Endothelial cell of umbilical vein (primary cell): ENCODE measurements around the gene CALN1. TPM values are rescaled to one million over a fixed set of nuclear protein-coding genes. Genes with fewer than 3 reads are reported as not detected.

Experiments used
- BruUV-seq: library from RNA; stranded (reverse); fragments of 400-500 nt; replicated peaks from 2 replicates; lab custom pipeline; 2021; lab: Mats Ljungman, UMichigan
- CTCF ChIA-PET: fragments of 300-600, 350-600 bp; sonication (Branson Sonifier 250); formaldehyde crosslinking; loops from one replicate; lab custom pipeline; 2021; ENCODE audit warnings: antibody characterized with exemption, inconsistent platforms; lab: Charles Lee
- POLR2A ChIA-PET: fragments of 300-600, 350-600 bp; sonication (Branson Sonifier 250); formaldehyde crosslinking; loops from one replicate; lab custom pipeline; 2021; ENCODE audit warnings: antibody characterized with exemption, inconsistent platforms; lab: Charles Lee
- DNase-seq: peaks from one replicate; pipeline ENCODE4 v3.0.0-alpha.2; 2011; ENCODE audit warnings: low read depth, low spot score
- FAIRE-seq: peaks from 2 replicates; lab custom pipeline; 2011; peaks lifted over from hg19 to GRCh38; lab: Jason Lieb, UNC
- H2AFZ ChIP-seq: 2 replicates; pipeline ENCODE4 v1.6.0; 2012; ENCODE audit warnings: low read depth, low read length, control low read depth, inconsistent platforms
- H3K27ac ChIP-seq: 2 replicates; pipeline ENCODE4 v1.5.1; 2011; ENCODE audit warnings: low read depth, mild to moderate bottlenecking, control low read depth, low read length, moderate library complexity; ENCODE audit not compliant: insufficient read depth
- H3K27me3 ChIP-seq, 2 experiments: 2 replicates each; pipeline versions ENCODE4 v1.6.0 to v1.6.1; 2011; ENCODE audit warnings: low read length in 2 of 2, mixed read lengths in 1 of 2; ENCODE audit not compliant: control insufficient read depth in 2 of 2, insufficient read depth in 2 of 2
- H3K36me3 ChIP-seq, 2 experiments: 2 replicates in 1 of 2; 3 replicates in 1 of 2; pipeline ENCODE4 v1.5.1; 2011; ENCODE audit warnings: low read length in 2 of 2, mild to moderate bottlenecking in 1 of 2, moderate library complexity in 1 of 2; ENCODE audit not compliant: control insufficient read depth in 2 of 2, insufficient read depth in 2 of 2; ENCODE audit errors: extremely low read depth in 1 of 2
- H3K4me1 ChIP-seq: 3 replicates; pipeline ENCODE4 v1.5.1; 2011; ENCODE audit warnings: mild to moderate bottlenecking, low read length; ENCODE audit not compliant: control insufficient read depth, insufficient read depth; ENCODE audit errors: extremely low read depth
- H3K4me2 ChIP-seq: 2 replicates; pipeline ENCODE4 v1.6.1; 2011; ENCODE audit warnings: low read length, control low read depth, mixed read lengths; ENCODE audit not compliant: insufficient read depth
- H3K4me3 ChIP-seq, 3 experiments: fragments of 200-600 bp in 1 of 3; sonication (generic), shearing (Covaris generic) in 1 of 3; replicated peaks in 1 of 3; 2 replicates each; pipeline ENCODE4 v1.5.1; 2011 to 2016; ENCODE audit warnings: control low read depth in 3 of 3, low read length in 3 of 3, mild to moderate bottlenecking in 2 of 3, inconsistent platforms in 1 of 3, low read depth in 1 of 3, moderate library complexity in 1 of 3; ENCODE audit not compliant: insufficient read depth in 1 of 3
- H3K79me2 ChIP-seq: 2 replicates; pipeline ENCODE4 v1.6.0; 2012; ENCODE audit warnings: low read length, inconsistent platforms; ENCODE audit not compliant: control insufficient read depth, insufficient read depth
- H3K9ac ChIP-seq: replicated peaks from 2 replicates; pipeline ENCODE3; 2011; ENCODE audit warnings: low read length, control low read depth; ENCODE audit not compliant: insufficient read depth; ENCODE audit errors: extremely low read depth
- H3K9me1 ChIP-seq: replicated peaks from 3 replicates; pipeline ENCODE4 v1.6.0; 2011; ENCODE audit warnings: mild to moderate bottlenecking, low read length; ENCODE audit not compliant: control insufficient read depth, insufficient read depth; ENCODE audit errors: extremely low read depth
- H3K9me3 ChIP-seq: replicated peaks from 2 replicates; pipeline ENCODE4 v1.5.1; 2012; ENCODE audit warnings: low read length, inconsistent platforms; ENCODE audit not compliant: control insufficient read depth, insufficient read depth
- H4K20me1 ChIP-seq: replicated peaks from 2 replicates; pipeline ENCODE3; 2011; ENCODE audit warnings: mild to moderate bottlenecking, low read length; ENCODE audit not compliant: control insufficient read depth, insufficient read depth; ENCODE audit errors: extremely low read depth
- CTCF ChIP-seq, 2 donors: IDR thresholded peaks; 1 replicate in 1 of 2; 2 replicates in 1 of 2; pipeline ENCODE4 v1.5.1; 2011; ENCODE audit warnings: low read length in 2 of 2, mild to moderate bottlenecking in 2 of 2, moderate library complexity in 2 of 2, control low read depth in 1 of 2, inconsistent platforms in 1 of 2, low read depth in 1 of 2; ENCODE audit not compliant: insufficient read depth in 1 of 2; ENCODE audit errors: extremely low read depth in 1 of 2
- EZH2 ChIP-seq: IDR thresholded peaks from 2 replicates; pipeline ENCODE4 v1.6.1; 2012; ENCODE audit warnings: borderline replicate concordance, low read depth, mild to moderate bottlenecking, moderate library complexity, low read length, inconsistent platforms; ENCODE audit not compliant: severe bottlenecking
- FOS ChIP-seq: IDR thresholded peaks from 2 replicates; pipeline ENCODE4 v1.6.1; 2011; ENCODE audit warnings: mild to moderate bottlenecking, low read length, moderate library complexity, borderline replicate concordance; ENCODE audit not compliant: insufficient read depth
- GATA2 ChIP-seq: IDR thresholded peaks from 2 replicates; pipeline ENCODE4 v1.7.0; 2011; ENCODE audit warnings: low read depth, mild to moderate bottlenecking, moderate library complexity, mixed read lengths, low read length; ENCODE audit not compliant: insufficient read length, insufficient read depth
- JUN ChIP-seq: IDR thresholded peaks from 2 replicates; pipeline ENCODE4 v1.6.1; 2011; ENCODE audit warnings: borderline replicate concordance, low read depth; ENCODE audit not compliant: insufficient read length, insufficient read depth
- MAX ChIP-seq: IDR thresholded peaks from 2 replicates; pipeline ENCODE4 v1.6.1; 2011; ENCODE audit not compliant: insufficient read depth, insufficient read length
- MYC ChIP-seq: IDR thresholded peaks from one replicate; pipeline ENCODE4 v1.6.1; 2011; ENCODE audit warnings: mild to moderate bottlenecking, low read depth, low read length
- POLR2A ChIP-seq: IDR thresholded peaks from 2 replicates; pipeline ENCODE4 v1.6.1; 2012; ENCODE audit warnings: low read depth, mild to moderate bottlenecking, control low read depth, low read length
- POLR2AphosphoS5 ChIP-seq: IDR thresholded peaks from 2 replicates; pipeline ENCODE4 v1.6.1; 2012; ENCODE audit warnings: low read depth, mild to moderate bottlenecking, control low read depth, low read length, moderate library complexity; ENCODE audit not compliant: insufficient read depth
- dilution Hi-C: fragments of 300-500 bp; cut with MboI; formaldehyde crosslinking; loops from one replicate; pipeline ENCODE4 v1.15.0; 2019; ENCODE audit warnings: low sequenced_read_pairs; ENCODE audit not compliant: extremely low pct_ligation_motif_present
- intact Hi-C: fragments of 100-400 bp; cut with micrococcal nuclease; formaldehyde crosslinking; loops from one replicate; pipeline ENCODE4 v1.10.0; 2022
- polyA plus RNA-seq, 4 experiments: library from polyadenylated mRNA; depleted of rRNA in 3 of 4; stranded (reverse) in 3 of 4; unstranded in 1 of 4; fragments of >200 nt; gene quantifications; 2 replicates each; pipeline versions ENCODE4 v1.2.1 to v1.2.3, GENCODE V29; 2011 to 2012; ENCODE audit warnings: missing spikeins in 1 of 4
- total RNA-seq: library from RNA; stranded (reverse); gene quantifications from 2 replicates; pipeline ENCODE4 v1.2.3, GENCODE V29; 2021

The CALN1 gene
- total and polyA plus RNA-seq, 2 donors (not counting 3 experiments of a cell fraction or from before 2014, with no cell fraction given): not detected

GRCh38 chr7:72406820-72407403, 5.2 kb downstream of the CALN1 start:
- TF ChIP-seq POLR2AphosphoS5 (no peak), EZH2 (no peak), MAX (no peak), MYC (no peak), POLR2A (no peak), FOS (no peak), JUN (no peak), CTCF (IDR thresholded peaks at IDR 0.05; ENCODE audit: extremely low read depth in 1 of 2, insufficient read depth in 1 of 2, low read depth in 1 of 2, low read length in 2 of 2) (no peak), GATA2 (no peak)
- Histone ChIP-seq H3K27me3 (no peaks in the 10 kb centered on the region), H3K4me3 (no peak overlapping the region), H3K9me1 (no peaks in the 10 kb centered on the region), H3K27ac (no peak overlapping the region), H3K9me3 (no peaks in the 10 kb centered on the region), H3K4me2 (no peak overlapping the region), H3K79me2 (no peaks in the 10 kb centered on the region), H3K9ac (no peak overlapping the region), H2AFZ (no peak overlapping the region), H3K36me3 (no peaks in the 10 kb centered on the region), H4K20me1 (no peaks in the 10 kb centered on the region), H3K4me1 (no peaks in the 10 kb centered on the region)
- ChIA-PET CTCF (no interaction called here), POLR2A (no interaction called here)
- no peak for FAIRE-seq
- intact Hi-C loops (no loop called here), dilution Hi-C loops (no loop called here)
- BruUV-seq: no TSS peak
- no peak for DNase-seq
